Upper lobe of left lung (tissue), 6 donors: ENCODE data around the gene SLC26A2. TPM values are rescaled to one million over a fixed set of nuclear protein-coding genes. Genes with fewer than 3 reads are reported as not detected.
A peak's percentile ranks its signal among the peaks of the same experiment; 100 is the strongest.

Source experiments
- ATAC-seq, 2 donors: fragments of 200-7000 bp; cut with Tn5 transposase; one replicate each; pipeline ENCODE4 v1.9.1; 2022; ENCODE audit warnings: mild to moderate bottlenecking in 2 of 2, moderate library complexity in 2 of 2; ENCODE audit not compliant: low FRiP score in 2 of 2
- DNase-seq, 2 donors: peaks; one replicate each; pipeline ENCODE4 v3.0.0-alpha.2; 2019 to 2020
- H3K27ac ChIP-seq, 4 donors: fragments of 200-600 bp; sonication (generic); one replicate each; pipeline ENCODE4 v1.5.1; 2016 to 2019
- H3K27me3 ChIP-seq, 4 donors: fragments of 200-600 bp; sonication (generic); one replicate each; pipeline ENCODE4 v1.5.1; 2017 to 2019
- H3K36me3 ChIP-seq, 4 donors: fragments of 200-600 bp; sonication (generic); one replicate each; pipeline ENCODE4 v1.5.1; 2016 to 2019
- H3K4me1 ChIP-seq, 4 donors: fragments of 200-600 bp; sonication (generic); one replicate each; pipeline ENCODE4 v1.5.1; 2018 to 2019
- H3K4me3 ChIP-seq, 4 donors: fragments of 200-600 bp; sonication (generic); one replicate each; pipeline ENCODE4 v1.5.1; 2017 to 2019; ENCODE audit warnings: mild to moderate bottlenecking in 2 of 4, moderate library complexity in 1 of 4
- H3K9me3 ChIP-seq, 4 donors: fragments of 200-600 bp; sonication (generic); one replicate each; pipeline ENCODE4 v1.5.1; 2018 to 2019
- CTCF ChIP-seq, 6 experiments: fragments of 450-650 bp in 4 of 6; fragments of 200-600 bp in 2 of 6; sonication (generic) in 2 of 6; IDR thresholded peaks; one replicate each; pipeline ENCODE4 v1.5.1; 2016 to 2019; ENCODE audit warnings: antibody characterized with exemption in 6 of 6
- EP300 ChIP-seq, 4 donors: sonication (generic); formaldehyde crosslinking; IDR thresholded peaks; one replicate each; pipeline ENCODE4 v1.5.1; 2017; ENCODE audit warnings: antibody characterized with exemption in 4 of 4, control low read depth in 2 of 4
- POLR2A ChIP-seq, 4 donors: fragments of 450-650 bp; IDR thresholded peaks; one replicate each; pipeline ENCODE4 v1.5.1; 2016 to 2017; ENCODE audit warnings: antibody characterized with exemption in 4 of 4, mild to moderate bottlenecking in 2 of 4
- POLR2AphosphoS5 ChIP-seq, 2 donors: sonication (generic); formaldehyde crosslinking; IDR thresholded peaks; one replicate each; pipeline ENCODE4 v1.5.1; 2017; ENCODE audit warnings: antibody characterized with exemption in 2 of 2
- WGBS, 2 donors: methylation state at CpG; one replicate each; pipeline ENCODE4 v1.1.5; 2017 to 2018; 5-methylcytosine and 5-hydroxymethylcytosine counted together
- small RNA-seq, 4 donors: library from RNA; depleted of rRNA; stranded (forward); fragments of <200 nt; gene quantifications; one replicate each; pipeline ENCODE3, GENCODE V24; 2016
- total RNA-seq, 6 donors: library from RNA; depleted of rRNA in 4 of 6; stranded (reverse); fragments of >200 nt in 4 of 6; gene quantifications; one replicate each; pipeline versions ENCODE4 v1.1.0 to v1.2.1, GENCODE V29; 2016 to 2021
- donor health status: DM: no; HTN: no; CAD: no; lungs with moderate emphysema.
- donor health status: DM: no; HTN: yes; CAD: no; lungs with severe emphysema.

SLC26A2 gene
- total RNA-seq, 6 donors from 2014 or later, result 7.3 to 21.6 (median 16.8) TPM

DNA sequence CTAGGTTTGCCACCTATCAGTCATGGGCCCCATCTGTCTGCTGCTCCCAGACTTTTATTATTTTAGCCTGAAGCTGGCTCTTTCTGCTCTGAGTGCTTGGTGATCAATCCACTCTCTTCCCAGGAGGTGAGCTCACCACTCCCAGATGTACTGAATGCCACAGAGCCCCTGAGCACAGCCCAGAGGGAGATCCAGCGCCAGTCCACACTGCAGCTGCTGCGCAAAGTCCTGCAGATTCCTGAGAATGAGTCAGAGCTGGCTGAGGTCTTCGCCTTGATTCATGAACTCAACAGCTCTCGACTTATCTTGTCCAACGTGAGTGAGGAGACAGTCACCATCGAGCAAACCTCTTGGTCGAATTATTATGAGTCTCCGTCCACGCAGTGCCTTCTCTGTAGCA, 76.0 kb downstream of the SLC26A2 start:
- H3K9me3 ChIP-seq, result no peaks in the 10 kb centered on the region
- H3K4me3 ChIP-seq, result no peak overlapping the region
- DNase-seq, result no peak
- 89 to 92% methylated on average over 9 of the region's 9 CpGs for WGBS, 2 donors
- H3K36me3 ChIP-seq, result peaks cover 43 to 100% (median 89%) of the 10 kb centered on the region in 4 donors
- H3K27me3 ChIP-seq, result no peaks in the 10 kb centered on the region
- no peaks in the 10 kb centered on the region for H3K4me1 ChIP-seq
- peak in 1 of 2 donors; percentile 91 for ATAC-seq
- TF ChIP-seq CTCF (IDR thresholded peaks at IDR 0.05), result no peak
- no peak for TF ChIP-seq POLR2AphosphoS5 (IDR thresholded peaks at IDR 0.05)
- no peak for TF ChIP-seq POLR2A (IDR thresholded peaks at IDR 0.05)
- no peak for TF ChIP-seq EP300 (IDR thresholded peaks at IDR 0.05)
- H3K27ac ChIP-seq, result no peak overlapping the region

Small RNA genes lying within 50 kb of the gene (small RNA-seq; reads per million reads assigned to genes)
- gene RF00019, result 0 reads per million in 4 donors

Other genes with a start within 250 kb of the SLC26A2 start
- 10 to 100 TPM in 2 of 6 donors, 1 to 10 TPM in 4; 3.8 to 21.0 (median 9.1) TPM for gene PPARGC1B, start 230.4 kb upstream of the SLC26A2 start, total RNA-seq
- gene PDE6A, start 16.0 kb upstream of the SLC26A2 start, total RNA-seq, result not detected
- 1 to 10 TPM; 2.2 to 6.3 (median 4.1) TPM for gene TIGD6, start 39.9 kb downstream of the SLC26A2 start, total RNA-seq
- 10 to 100 TPM; 29.6 to 71.2 (median 41.0) TPM for gene HMGXB3, start 40.0 kb downstream of the SLC26A2 start, total RNA-seq
- gene CSF1R, start 125.8 kb downstream of the SLC26A2 start, total RNA-seq, result 100 to 1,000 TPM in 1 of 6 donors, 10 to 100 TPM in 5; 13.9 to 101 (median 57.9) TPM
- 100 to 1,000 TPM in 2 of 6 donors, 10 to 100 TPM in 4; 26.6 to 155 (median 81.5) TPM for gene PDGFRB, start 195.1 kb downstream of the SLC26A2 start, total RNA-seq
- under 1 TPM in 2 of 6 donors, not detected in 4; 0.17 to 0.30 TPM for gene CDX1, start 206.0 kb downstream of the SLC26A2 start, total RNA-seq
- gene SLC6A7, start 229.3 kb downstream of the SLC26A2 start, total RNA-seq, result under 1 TPM in 1 of 6 donors, not detected in 5; 0.44 TPM